HG03135 (cell line): ENCODE data around the gene CDC42EP5.

ENCODE experiments used
- ATAC-seq: cut with Tn5 transposase; IDR thresholded peaks from one replicate; pipeline ENCODE4 v1.9.1; 2021; ENCODE audit warnings: mild to moderate bottlenecking, moderate library complexity; ENCODE audit not compliant: unreplicated experiment

CDC42EP5 gene

DNA sequence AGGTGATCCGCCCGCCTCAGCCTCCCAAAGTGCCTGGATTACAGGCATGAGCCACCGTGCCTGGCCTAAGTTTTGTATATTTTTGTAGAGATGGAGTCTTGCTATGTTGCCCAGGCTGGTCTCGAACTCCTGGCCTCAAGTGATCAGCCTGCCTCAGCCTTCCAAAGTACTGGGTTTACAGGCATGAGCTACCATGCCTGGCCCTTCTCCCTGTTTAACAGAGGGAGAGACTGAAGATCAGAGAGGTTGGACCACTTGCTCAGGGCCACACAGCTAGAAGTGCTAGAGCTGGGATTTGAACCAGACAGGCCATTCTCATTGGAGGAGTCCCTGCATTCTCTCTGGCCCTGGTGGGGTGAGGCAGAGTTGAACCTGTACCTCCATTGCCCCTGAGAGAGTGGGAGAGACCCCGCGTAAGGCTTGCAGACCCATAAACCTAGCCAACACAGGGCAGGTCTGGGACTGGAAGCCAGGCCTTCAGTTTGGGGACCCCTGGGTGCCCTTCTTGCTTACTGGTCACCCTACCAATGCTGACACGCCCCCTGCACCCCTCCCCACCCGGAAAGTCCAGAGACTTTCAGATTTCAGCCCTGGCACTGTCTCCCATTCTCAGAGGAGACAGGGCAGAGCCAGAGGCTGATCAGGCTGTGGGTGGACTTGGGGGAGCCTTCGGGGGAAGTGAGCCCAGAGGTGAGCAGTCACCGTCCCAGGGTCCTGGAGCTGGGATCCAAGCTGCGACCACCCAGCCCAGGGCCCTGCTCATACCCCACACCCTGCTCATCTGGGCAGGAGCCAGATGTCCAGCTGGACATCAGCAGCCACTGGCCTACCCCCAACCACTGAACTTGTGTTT, 44.5 kb downstream of the CDC42EP5 start:
- ATAC-seq = no peak

- no peak for ATAC-seq
Measured at GRCh38 chr19:54427586-54427985, 45.5 kb downstream of the CDC42EP5 start.

DNA sequence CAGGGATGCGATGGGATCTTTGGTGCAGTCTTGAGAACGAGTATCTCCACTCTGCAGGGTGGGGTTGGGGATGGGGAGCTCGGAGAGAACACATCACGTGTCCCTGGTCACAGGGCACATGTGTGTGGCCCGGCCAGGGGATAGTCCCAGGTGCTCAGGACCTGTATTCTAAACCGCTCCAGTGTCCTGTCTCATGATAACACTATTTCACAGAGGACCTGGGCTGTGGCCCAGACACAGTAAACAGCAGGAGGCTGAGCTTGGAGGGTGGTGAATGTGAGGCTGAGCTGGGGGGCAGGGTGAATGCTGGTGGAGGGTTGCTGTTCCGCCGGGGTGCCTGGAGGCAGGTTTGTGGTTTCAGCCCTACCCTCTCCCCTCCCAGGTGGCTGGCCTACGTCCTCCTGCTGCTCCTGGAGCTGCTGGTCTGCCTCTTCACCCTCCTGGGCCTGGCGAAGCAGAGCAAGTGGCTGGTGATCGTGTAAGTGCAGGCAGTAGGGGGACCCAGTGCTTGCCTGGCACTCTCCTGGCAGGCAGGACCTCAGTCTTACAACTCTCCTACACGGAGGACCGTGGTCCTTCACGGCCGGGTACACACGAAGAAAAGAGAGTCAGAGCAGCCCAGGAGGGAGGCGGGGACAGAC, 46.7 kb downstream of the CDC42EP5 start:
- no peak for ATAC-seq

GRCh38 chr19:54425382-54425723, 47.7 kb downstream of the CDC42EP5 start:
- ATAC-seq = no peak

DNA sequence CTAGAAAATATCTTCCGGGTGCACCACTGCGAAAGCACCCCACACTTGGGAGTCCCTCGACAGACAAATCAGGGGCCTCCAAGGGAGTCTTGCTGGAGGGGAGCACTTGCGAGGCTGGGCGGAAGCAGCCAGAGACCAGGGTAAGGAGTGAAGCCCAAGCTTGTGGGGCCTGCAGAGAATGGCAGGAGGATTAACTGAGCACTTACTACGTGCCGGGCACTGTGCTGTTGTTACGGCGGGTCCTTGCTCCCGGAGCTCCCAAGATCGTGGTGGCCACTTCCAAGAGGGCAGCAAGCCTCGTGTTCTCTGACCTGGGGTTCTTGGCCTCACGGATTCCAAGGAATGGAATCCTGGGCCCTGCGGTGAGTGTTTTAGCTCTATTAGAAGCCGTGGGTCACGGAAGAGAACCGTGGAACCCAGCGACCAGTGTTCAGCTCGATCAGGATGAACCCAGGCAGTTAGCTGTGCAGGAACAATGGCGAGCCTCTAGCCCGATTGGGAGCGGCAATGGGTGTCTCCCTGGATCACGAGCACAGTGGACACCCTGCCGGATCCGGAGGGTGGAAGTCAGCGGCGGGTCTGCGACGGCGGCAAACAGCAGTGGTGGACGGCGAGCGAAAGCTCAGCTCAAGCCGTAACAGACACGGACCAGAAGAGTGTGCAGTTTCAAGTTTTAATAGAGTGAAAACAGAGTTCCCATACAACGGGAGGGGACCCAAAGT, 48.3 kb downstream of the CDC42EP5 start:
- no peak for ATAC-seq

DNA sequence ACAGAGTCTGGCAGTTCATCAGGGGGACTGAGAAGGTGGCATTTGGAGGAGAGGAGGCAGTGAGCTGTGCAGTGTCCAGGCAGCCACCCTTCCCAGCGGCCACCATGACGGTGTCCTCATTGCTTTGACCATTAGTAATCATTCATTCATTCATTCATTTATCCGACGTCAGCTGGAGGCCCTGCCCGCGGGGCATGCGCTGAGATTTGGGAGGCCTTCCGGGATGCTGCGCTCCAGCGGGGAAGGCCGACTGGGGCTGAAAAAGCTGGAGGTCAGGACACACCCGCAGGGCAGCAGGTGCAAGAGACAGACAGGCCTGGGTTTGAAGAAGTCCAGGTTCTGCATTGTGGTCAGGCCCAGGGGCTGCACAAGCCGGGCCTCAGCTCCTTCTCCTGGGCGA, 48.9 kb downstream of the CDC42EP5 start:
- no peak for ATAC-seq

DNA sequence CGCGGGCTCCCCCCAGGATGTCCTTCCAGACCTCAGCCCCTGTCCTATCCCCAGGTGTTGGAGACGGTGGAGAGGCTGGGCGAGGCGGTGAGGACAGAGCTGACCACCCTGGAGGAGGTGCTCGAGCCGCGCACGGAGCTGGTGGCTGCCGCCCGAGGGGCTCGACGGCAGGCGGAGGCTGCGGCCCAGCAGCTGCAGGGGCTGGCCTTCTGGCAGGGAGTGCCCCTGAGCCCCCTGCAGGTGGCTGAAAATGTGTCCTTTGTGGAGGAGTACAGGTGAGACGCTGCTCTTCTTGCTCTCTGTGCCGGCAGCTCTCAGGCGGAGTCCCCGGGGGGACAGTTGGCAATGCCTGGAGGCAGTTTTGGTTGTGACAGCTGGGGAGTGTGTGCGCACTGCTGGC, 51.0 kb downstream of the CDC42EP5 start:
- ATAC-seq = no peak

DNA sequence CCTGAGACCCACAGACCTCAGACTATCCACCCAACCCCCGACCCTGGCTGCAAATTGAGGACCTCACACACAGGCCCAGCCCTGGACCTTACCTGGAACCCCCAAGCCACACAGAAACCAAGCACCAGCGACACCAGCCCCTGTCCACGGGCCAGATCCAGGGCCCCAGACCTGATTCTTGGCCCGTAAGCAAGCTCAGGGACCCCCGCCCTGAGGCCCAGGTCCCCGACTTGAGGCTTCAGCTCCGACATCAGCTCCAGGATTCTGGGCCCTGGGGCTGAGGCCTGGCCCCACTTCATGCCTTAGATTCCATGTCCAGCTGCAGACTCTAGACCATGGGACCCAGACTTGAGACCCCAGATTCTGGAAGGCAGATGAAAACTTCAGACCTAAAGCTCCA, 51.6 kb downstream of the CDC42EP5 start:
- no peak for ATAC-seq

DNA sequence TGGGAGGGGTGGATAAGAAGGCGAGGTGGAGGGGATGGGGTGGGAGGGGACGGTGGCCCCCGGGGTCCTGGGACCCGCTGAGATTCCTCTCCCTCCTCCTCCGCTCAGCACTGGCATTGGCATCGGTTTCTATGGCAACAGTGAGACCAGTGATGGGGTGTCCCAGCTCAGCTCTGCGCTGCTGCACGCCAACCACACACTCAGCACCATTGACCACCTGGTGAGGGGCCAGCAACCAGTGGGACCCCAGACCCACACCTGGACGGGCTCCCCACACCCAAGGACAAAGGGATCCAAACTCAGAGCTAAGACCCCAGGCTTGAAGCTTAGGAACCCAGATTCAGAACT, 52.0 kb downstream of the CDC42EP5 start:
- ATAC-seq = no peak

DNA sequence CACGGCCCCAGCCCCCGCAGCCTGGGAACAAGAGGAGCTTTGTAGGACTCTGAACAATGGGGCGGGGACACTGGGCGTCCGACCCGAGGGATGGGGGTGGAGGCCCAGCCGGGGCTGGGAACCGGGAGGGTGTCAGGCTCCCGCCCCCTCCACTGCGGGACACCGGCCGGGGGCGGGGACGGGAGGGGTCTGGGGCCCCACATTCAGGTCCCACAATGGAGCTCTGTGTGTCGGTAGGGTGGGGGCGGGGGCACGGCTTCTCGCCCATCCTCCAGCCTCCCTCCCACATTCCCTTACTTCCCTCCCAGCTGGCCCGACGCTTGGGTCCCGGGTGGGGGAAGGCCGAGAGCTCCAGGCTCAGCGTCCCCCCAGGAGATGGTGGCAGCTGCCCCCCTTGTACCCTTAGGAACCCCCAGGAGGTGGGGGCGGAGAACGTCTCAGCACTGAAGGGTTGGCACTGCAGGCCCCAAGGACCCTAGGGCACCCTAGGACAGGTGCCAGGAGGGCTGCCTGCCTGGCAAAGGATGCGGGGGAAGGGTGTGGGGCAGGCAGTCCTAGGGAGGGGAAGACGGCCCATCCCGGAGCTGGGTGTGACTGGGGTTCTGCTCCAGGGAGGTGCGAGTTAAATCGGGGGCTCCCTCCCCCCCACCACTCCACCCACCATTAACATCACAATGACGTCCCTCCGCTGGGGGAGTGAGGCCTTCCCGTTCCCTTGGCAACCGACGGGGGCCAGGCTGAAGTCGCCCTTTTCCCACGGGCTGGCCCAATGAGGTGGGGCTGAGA, 52.5 kb downstream of the CDC42EP5 start:
- no peak for ATAC-seq

GRCh38 chr19:54420068-54420382, 53.1 kb downstream of the CDC42EP5 start:
- ATAC-seq = no peak

- no peak for ATAC-seq
Measured at GRCh38 chr19:54418930-54419800, 53.9 kb downstream of the CDC42EP5 start.

DNA sequence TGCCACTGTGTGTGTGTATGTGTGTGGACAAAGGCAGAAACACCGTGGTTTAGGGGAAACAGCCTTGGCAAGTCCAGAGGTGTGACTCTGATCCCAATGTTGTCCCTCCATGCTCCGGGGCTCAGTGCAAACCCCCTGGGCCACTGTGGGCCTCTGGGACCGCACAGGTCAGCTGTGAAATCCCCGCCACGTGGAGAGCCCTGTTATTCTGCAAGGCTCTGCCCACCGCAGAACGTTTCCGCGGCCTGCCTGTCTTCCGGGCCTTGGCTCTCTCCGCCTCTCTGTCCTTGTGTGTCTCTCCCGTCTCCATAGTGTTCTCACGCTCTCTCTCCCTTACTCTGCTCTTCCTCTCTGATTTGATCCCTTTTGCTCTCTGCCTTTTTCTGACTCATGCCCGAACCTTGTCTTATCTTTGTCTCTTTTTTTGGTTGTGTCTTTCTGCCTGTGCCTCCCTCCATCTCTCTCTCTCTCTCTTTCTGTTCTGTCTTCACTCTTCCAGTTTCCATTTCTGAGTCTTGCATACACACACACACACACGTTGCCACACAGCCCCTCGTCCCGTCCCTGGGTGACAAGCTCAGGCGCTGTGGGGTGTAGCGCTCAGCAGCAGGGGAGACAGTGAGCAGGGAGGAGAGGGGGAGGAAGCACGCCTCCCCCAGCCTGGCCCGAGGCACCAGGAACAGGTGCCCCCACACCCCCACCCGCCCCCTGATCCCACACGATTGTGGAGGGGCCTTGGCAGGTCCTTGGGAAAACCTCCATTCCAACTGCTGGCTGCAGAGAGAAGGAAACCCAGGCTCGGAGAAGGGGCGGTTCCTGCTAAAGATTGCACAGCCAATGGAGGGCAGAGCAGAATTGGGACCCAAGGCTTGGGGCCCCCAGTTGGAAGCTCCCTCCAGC, 54.8 kb downstream of the CDC42EP5 start:
- ATAC-seq = no peak

DNA sequence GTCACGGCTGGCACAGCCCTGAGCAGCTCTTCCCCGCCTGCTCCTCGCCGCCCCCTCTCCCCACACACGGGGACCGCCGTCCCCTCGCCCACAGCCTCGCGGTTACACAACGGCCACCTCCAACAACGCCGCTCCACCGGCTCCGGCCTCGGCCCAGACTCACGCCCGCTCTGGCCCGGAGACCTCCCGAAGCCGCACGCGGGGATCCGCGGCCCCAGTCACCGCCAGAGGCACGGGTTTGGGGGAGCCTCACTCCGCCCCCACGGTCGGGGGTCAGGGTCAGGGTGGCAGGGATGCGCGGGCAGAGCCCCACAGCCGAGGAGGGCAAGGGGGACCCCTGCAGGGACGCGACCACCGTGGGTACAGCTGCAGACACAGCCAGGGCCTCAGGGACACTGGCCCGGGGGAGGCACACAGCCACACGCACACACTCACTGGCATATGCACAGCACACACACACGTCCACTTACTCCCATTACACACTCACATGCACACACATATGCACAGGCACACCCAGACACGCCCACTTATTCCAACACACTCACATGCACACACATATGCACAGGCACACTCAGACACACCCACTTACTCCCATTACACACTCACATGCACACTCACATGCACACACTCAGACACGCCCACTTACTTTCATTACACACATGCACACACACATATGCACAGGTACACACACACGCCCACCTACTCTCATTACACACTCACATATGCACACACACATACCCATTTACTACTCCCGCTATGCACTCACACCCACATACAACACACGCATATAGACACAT, 56.2 kb downstream of the CDC42EP5 start:
- no peak for ATAC-seq

- no peak for ATAC-seq
Measured at GRCh38 chr19:54415901-54416673, 57.0 kb downstream of the CDC42EP5 start.

DNA sequence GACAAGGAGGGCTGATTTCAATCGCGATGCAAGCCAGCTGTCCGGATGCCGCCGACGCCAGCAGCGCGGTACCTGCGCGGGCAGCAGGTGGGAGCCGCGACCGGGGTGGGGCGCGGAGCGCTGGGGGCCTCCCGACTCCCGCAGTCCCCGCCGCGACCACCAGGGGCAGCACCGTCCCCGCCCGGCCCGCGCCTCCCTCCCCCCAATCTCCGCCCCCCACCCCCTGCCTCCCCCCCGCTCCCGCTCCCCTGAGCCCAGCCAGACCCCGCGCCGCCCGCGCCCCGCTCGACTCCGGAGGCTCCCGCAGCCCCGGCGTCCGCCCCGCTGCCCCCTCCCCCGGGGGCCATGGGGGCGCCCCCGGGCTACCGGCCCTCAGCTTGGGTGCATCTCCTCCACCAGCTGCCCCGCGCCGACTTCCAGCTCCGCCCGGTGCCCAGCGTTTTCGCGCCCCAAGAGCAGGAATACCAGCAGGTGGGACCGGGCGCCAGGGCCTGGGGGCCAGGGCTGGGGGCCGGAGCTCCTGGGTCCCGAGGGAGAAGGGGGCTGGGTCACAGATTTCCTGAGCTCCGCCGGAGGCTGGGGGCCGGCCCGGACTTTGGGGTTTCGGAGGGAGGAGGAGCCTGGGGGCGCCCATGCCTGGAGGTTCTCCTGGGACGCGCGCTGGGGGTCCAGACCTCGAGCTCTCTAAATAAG, 57.7 kb downstream of the CDC42EP5 start, which contains the start of gene TTYH1:
Gene TTYH1, plus strand, starts transcription at position 257 of the 693 bp plus-strand sequence. Its CDS starts 89 bp downstream, at position 346.
- ATAC-seq = no peak
